Kasumi-1 (cell line): ENCODE data around the gene NDUFB3.

Source experiments
- DNase-seq, 2 experiments: peaks; one replicate each; lab custom pipeline; 2025; lab: John Stamatoyannopoulos, UW

Gene NDUFB3

GRCh38 chr2:201128933-201129505 lies 57.2 kb downstream of the NDUFB3 start:
- DNase-seq, result peak; percentile 42 to 57

GRCh38 chr2:201130524-201131186 lies 58.9 kb downstream of the NDUFB3 start:
- DNase-seq, result peak; percentile 71 to 78

- DNase-seq, result peak; percentile 93 to 95
Observed at GRCh38 chr2:201132518-201132917, 60.7 kb downstream of the NDUFB3 start.
